SK-N-MC (cell line): ENCODE measurements around the gene LEPROT.

Experiments used
- EZH2 ChIP-seq: fragments of 200-600 bp; sonication (generic); IDR thresholded peaks from one replicate; pipeline ENCODE4 v1.6.1; 2017; ENCODE audit warnings: antibody characterized with exemption
- FOXP2 ChIP-seq: optimal IDR thresholded peaks from 2 replicates; pipeline ENCODE3; 2011; ENCODE audit warnings: mild to moderate bottlenecking, moderate library complexity; ENCODE audit not compliant: insufficient read depth; ENCODE audit errors: extremely low read length, control extremely low read depth
- POLR2AphosphoS5 ChIP-seq: IDR thresholded peaks from 2 replicates; pipeline ENCODE4 v1.6.1; 2012; ENCODE audit warnings: mild to moderate bottlenecking, low read depth, low read length, borderline replicate concordance

GRCh38 chr1:65458730-65459396 lies 38.4 kb downstream of the LEPROT start:
- TF ChIP-seq EZH2 (no peak), FOXP2 (no peak), POLR2AphosphoS5 (no peak)
